Stimulated activated CD8-positive, alpha-beta memory T cell treated with anti-CD3 and anti-CD28 coated beads, Interleukin-7, amount 100 ng/mL, for 24 hours (primary cell): ENCODE results near the gene SPAAR.

Experiments used
- DNase-seq: peaks from one replicate; pipeline ENCODE4 v3.0.0-alpha.2; 2020; ENCODE audit warnings: low read depth

SPAAR gene

GRCh38 chr9:35948901-35949318 lies 39.6 kb downstream of the SPAAR start:
- no peak for DNase-seq

GRCh38 chr9:35951736-35952135 lies 42.4 kb downstream of the SPAAR start:
- DNase-seq = no peak

- no peak for DNase-seq
These were observed 43.4 kb downstream of the SPAAR start for GRCh38 chr9:35952526-35953191.

GRCh38 chr9:35954942-35955546 lies 45.8 kb downstream of the SPAAR start:
- DNase-seq = no peak

GRCh38 chr9:35956651-35957050 lies 47.4 kb downstream of the SPAAR start:
- DNase-seq = no peak

- DNase-seq = no peak
These were observed 49.0 kb downstream of the SPAAR start, which contains the start of gene OR2S2 for GRCh38 chr9:35958104-35958837. TSS of gene OR2S2 (minus strand) at chr9:35958154. CDS start at chr9:35958098, 56 bp downstream.

- no peak for DNase-seq
These were observed 50.9 kb downstream of the SPAAR start for GRCh38 chr9:35960039-35960655.
